ENCODE results near the gene SORCS2. TPM values are rescaled to one million over a fixed set of nuclear protein-coding genes. Genes with fewer than 3 reads are reported as not detected.

SORCS2 gene
- total RNA-seq, 1 experiment from 2014 or later, result 0.15 TPM

DNA sequence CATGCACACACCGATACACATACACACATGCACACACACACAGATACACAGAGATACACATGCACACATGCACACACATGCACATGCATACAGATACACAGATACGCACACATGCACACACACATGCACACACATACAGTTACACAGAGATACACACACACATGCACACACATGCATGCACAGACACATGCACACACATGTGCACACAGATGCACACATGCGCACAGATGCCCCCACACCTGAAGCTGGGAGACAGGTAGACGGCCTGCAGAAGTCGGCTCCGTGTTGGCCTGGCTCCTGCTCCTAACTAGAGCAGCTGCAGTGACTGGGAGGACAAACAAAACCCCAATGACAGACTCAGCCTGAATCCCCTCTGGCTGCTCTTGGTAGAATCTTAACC, 195.6 kb downstream of the SORCS2 start:
- Histone ChIP-seq H3K36me3 (ENCODE audit: control insufficient read depth, insufficient read depth, low read length) (no peaks in the 10 kb centered on the region), H3K4me3 (ENCODE audit: low read depth in 2 of 2, low read length in 2 of 2) (no peak overlapping the region), H3K27ac (ENCODE audit: low read length) (no peak overlapping the region), H3K4me1 (ENCODE audit: control insufficient read depth, insufficient read depth, low read length) (no peaks in the 10 kb centered on the region), H3K9me3 (ENCODE audit: control insufficient read depth, insufficient read depth, low read depth, low read length) (no peaks in the 10 kb centered on the region), H3K27me3 (ENCODE audit: control insufficient read depth, insufficient read depth, low read length) (no peaks in the 10 kb centered on the region)
- BruUV-seq (replicated peaks), result no TSS peak
- ATAC-seq, result no peak
- TF ChIP-seq POLR2AphosphoS5 (IDR thresholded peaks at IDR 0.05; ENCODE audit: low read depth, low read length) (no peak), TCF7L2 (IDR thresholded peaks at IDR 0.05; ENCODE audit: low read depth, low read length) (no peak), SIN3A (IDR thresholded peaks at IDR 0.05; ENCODE audit: borderline replicate concordance, insufficient read depth, low read depth, low read length) (no peak)
- TF ChIP-seq, protein P1, sequence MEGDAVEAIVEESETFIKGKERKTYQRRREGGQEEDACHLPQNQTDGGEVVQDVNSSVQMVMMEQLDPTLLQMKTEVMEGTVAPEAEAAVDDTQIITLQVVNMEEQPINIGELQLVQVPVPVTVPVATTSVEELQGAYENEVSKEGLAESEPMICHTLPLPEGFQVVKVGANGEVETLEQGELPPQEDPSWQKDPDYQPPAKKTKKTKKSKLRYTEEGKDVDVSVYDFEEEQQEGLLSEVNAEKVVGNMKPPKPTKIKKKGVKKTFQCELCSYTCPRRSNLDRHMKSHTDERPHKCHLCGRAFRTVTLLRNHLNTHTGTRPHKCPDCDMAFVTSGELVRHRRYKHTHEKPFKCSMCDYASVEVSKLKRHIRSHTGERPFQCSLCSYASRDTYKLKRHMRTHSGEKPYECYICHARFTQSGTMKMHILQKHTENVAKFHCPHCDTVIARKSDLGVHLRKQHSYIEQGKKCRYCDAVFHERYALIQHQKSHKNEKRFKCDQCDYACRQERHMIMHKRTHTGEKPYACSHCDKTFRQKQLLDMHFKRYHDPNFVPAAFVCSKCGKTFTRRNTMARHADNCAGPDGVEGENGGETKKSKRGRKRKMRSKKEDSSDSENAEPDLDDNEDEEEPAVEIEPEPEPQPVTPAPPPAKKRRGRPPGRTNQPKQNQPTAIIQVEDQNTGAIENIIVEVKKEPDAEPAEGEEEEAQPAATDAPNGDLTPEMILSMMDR (IDR thresholded peaks at IDR 0.05), result no peak
- TF ChIP-seq, protein P2, sequence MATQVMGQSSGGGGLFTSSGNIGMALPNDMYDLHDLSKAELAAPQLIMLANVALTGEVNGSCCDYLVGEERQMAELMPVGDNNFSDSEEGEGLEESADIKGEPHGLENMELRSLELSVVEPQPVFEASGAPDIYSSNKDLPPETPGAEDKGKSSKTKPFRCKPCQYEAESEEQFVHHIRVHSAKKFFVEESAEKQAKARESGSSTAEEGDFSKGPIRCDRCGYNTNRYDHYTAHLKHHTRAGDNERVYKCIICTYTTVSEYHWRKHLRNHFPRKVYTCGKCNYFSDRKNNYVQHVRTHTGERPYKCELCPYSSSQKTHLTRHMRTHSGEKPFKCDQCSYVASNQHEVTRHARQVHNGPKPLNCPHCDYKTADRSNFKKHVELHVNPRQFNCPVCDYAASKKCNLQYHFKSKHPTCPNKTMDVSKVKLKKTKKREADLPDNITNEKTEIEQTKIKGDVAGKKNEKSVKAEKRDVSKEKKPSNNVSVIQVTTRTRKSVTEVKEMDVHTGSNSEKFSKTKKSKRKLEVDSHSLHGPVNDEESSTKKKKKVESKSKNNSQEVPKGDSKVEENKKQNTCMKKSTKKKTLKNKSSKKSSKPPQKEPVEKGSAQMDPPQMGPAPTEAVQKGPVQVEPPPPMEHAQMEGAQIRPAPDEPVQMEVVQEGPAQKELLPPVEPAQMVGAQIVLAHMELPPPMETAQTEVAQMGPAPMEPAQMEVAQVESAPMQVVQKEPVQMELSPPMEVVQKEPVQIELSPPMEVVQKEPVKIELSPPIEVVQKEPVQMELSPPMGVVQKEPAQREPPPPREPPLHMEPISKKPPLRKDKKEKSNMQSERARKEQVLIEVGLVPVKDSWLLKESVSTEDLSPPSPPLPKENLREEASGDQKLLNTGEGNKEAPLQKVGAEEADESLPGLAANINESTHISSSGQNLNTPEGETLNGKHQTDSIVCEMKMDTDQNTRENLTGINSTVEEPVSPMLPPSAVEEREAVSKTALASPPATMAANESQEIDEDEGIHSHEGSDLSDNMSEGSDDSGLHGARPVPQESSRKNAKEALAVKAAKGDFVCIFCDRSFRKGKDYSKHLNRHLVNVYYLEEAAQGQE (IDR thresholded peaks at IDR 0.05; ENCODE audit: insufficient read depth in 1 of 2, low read depth in 2 of 2, low read length in 1 of 2), result no peak
- ChIA-PET CTCF (no interaction called here), POLR2A (no interaction called here)
- in situ Hi-C loops (cut with HindIII; ENCODE audit: low pct_unique_long_range_greater_than_20kb, low sequenced_read_pairs), result no loop called here
- no peak for DNase-seq (ENCODE audit: low read depth, low spot score)
- intact Hi-C loops (cut with micrococcal nuclease; ENCODE audit: unreplicated experiment), result no loop called here

DNA sequence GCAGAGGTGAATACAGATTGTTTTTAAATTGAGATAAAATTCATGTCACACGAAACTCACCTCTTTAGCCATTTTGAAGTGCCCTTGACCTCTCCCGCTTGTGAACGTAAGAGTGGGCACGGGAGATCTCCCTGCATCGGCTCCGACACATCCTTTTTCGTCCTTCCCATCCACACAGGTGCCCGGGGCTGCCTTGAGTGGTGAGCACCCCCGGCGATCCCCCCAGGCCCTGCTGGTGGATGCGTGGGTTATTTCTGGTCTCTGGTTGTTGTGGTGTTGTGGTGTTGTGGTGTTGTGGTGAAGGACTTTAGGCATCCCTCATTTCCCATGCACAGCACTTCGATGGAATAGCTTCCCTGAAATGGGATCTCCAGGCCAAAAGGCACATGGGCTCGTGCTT, 196.3 kb downstream of the SORCS2 start:
- DNase-seq (ENCODE audit: low read depth, low spot score) (no peak), ATAC-seq (no peak)
- no peaks in the 10 kb centered on the region for H3K36me3 ChIP-seq (ENCODE audit: control insufficient read depth, insufficient read depth, low read length)
- H3K27ac ChIP-seq (ENCODE audit: low read length), result no peak overlapping the region
- no peak overlapping the region for H3K4me3 ChIP-seq (ENCODE audit: low read depth in 2 of 2, low read length in 2 of 2)
- ChIA-PET CTCF (no interaction called here), POLR2A (no interaction called here)
- intact Hi-C loops (cut with micrococcal nuclease; ENCODE audit: unreplicated experiment), result no loop called here
- no TSS peak for BruUV-seq (replicated peaks)
- H3K27me3 ChIP-seq (ENCODE audit: control insufficient read depth, insufficient read depth, low read length), result no peaks in the 10 kb centered on the region
- in situ Hi-C loops (cut with HindIII; ENCODE audit: low pct_unique_long_range_greater_than_20kb, low sequenced_read_pairs), result no loop called here
- TF ChIP-seq, protein P1 (IDR thresholded peaks at IDR 0.05), result no peak
- no peak for TF ChIP-seq POLR2AphosphoS5 (IDR thresholded peaks at IDR 0.05; ENCODE audit: low read depth, low read length)
- TF ChIP-seq TCF7L2 (IDR thresholded peaks at IDR 0.05; ENCODE audit: low read depth, low read length), result no peak
- TF ChIP-seq, protein P2 (IDR thresholded peaks at IDR 0.05; ENCODE audit: insufficient read depth in 1 of 2, low read depth in 2 of 2, low read length in 1 of 2), result no peak
- no peak for TF ChIP-seq SIN3A (IDR thresholded peaks at IDR 0.05; ENCODE audit: borderline replicate concordance, insufficient read depth, low read depth, low read length)
- no peaks in the 10 kb centered on the region for H3K9me3 ChIP-seq (ENCODE audit: control insufficient read depth, insufficient read depth, low read depth, low read length)
- H3K4me1 ChIP-seq (ENCODE audit: control insufficient read depth, insufficient read depth, low read length), result no peaks in the 10 kb centered on the region

Data from Panc1 (cell line).